Keratinocyte (primary cell): ENCODE results near the gene IL37. TPM values are rescaled to one million over a fixed set of nuclear protein-coding genes. Genes with fewer than 3 reads are reported as not detected.

ENCODE experiments used
- DNase-seq: peaks from one replicate; pipeline ENCODE4 v3.0.0-alpha.2; 2011; ENCODE audit warnings: low read depth, missing footprints, low spot score
- FAIRE-seq: peaks from 2 replicates; lab custom pipeline; 2011; peaks lifted over from hg19 to GRCh38; lab: Jason Lieb, UNC
- H2AFZ ChIP-seq: 2 replicates; pipeline ENCODE4 v1.6.0; 2012; ENCODE audit warnings: low read length, control low read depth, inconsistent platforms; ENCODE audit not compliant: control insufficient read depth
- H3K27ac ChIP-seq: 2 replicates; pipeline ENCODE4 v1.5.1; 2011; ENCODE audit warnings: low read length; ENCODE audit not compliant: control insufficient read depth, insufficient read depth
- H3K27me3 ChIP-seq: 3 replicates; pipeline ENCODE4 v1.6.0; 2011; ENCODE audit warnings: low read length; ENCODE audit not compliant: control insufficient read depth, insufficient read depth; ENCODE audit errors: extremely low read depth
- H3K36me3 ChIP-seq, 2 experiments: 2 replicates in 1 of 2; 3 replicates in 1 of 2; pipeline ENCODE4 v1.5.1; 2011; ENCODE audit warnings: low read length in 2 of 2, mild to moderate bottlenecking in 1 of 2; ENCODE audit not compliant: control insufficient read depth in 2 of 2, insufficient read depth in 2 of 2; ENCODE audit errors: extremely low read depth in 1 of 2
- H3K4me1 ChIP-seq: 3 replicates; pipeline ENCODE4 v1.5.1; 2011; ENCODE audit warnings: low read length; ENCODE audit not compliant: control insufficient read depth, insufficient read depth; ENCODE audit errors: extremely low read depth
- H3K4me2 ChIP-seq: 3 replicates; pipeline ENCODE4 v1.6.0; 2011; ENCODE audit warnings: low read depth, low read length; ENCODE audit not compliant: control insufficient read depth, insufficient read depth; ENCODE audit errors: extremely low read depth
- H3K4me3 ChIP-seq, 3 experiments: fragments of 200-600 bp in 1 of 3; sonication (generic) in 1 of 3; 2 replicates in 2 of 3; 3 replicates in 1 of 3; pipeline ENCODE4 v1.5.1; 2011 to 2016; ENCODE audit warnings: low read length in 3 of 3, mild to moderate bottlenecking in 3 of 3, control low read depth in 2 of 3, inconsistent platforms in 1 of 3, low read depth in 1 of 3, mixed read lengths in 1 of 3, mixed run types in 1 of 3, moderate library complexity in 1 of 3; ENCODE audit not compliant: control insufficient read depth in 2 of 3, insufficient read depth in 2 of 3; ENCODE audit errors: extremely low read depth in 1 of 3
- H3K79me2 ChIP-seq: 2 replicates; pipeline ENCODE4 v1.6.0; 2012; ENCODE audit warnings: low read length; ENCODE audit not compliant: control insufficient read depth, insufficient read depth
- H3K9ac ChIP-seq: 3 replicates; pipeline ENCODE4 v1.6.0; 2011; ENCODE audit warnings: low read length; ENCODE audit not compliant: control insufficient read depth, insufficient read depth; ENCODE audit errors: extremely low read depth
- H3K9me1 ChIP-seq: 3 replicates; pipeline ENCODE4 v1.6.0; 2011; ENCODE audit warnings: low read length; ENCODE audit not compliant: control insufficient read depth, insufficient read depth; ENCODE audit errors: extremely low read depth
- H3K9me3 ChIP-seq: 2 replicates; pipeline ENCODE4 v1.5.1; 2012; ENCODE audit warnings: low read depth, low read length; ENCODE audit not compliant: control insufficient read depth
- H4K20me1 ChIP-seq: 3 replicates; pipeline ENCODE4 v1.6.0; 2011; ENCODE audit warnings: low read length; ENCODE audit not compliant: control insufficient read depth, insufficient read depth; ENCODE audit errors: extremely low read depth
- CTCF ChIP-seq, 3 experiments: IDR thresholded peaks in 1 of 3; conservative IDR thresholded peaks in 1 of 3; optimal IDR thresholded peaks in 1 of 3; 2 replicates in 2 of 3; 3 replicates in 1 of 3; pipeline versions ENCODE3 to v1.5.1; 2011; ENCODE audit warnings: low read length in 3 of 3, mild to moderate bottlenecking in 3 of 3, moderate library complexity in 2 of 3, control low read depth in 1 of 3, inconsistent platforms in 1 of 3; ENCODE audit not compliant: insufficient read depth in 2 of 3; ENCODE audit errors: extremely low read depth in 1 of 3
- EZH2 ChIP-seq: IDR thresholded peaks from one replicate; pipeline ENCODE4 v1.6.1; 2012; ENCODE audit warnings: inconsistent platforms, mild to moderate bottlenecking, low read length, moderate library complexity
- dilution Hi-C: fragments of 300-500 bp; cut with MboI; formaldehyde crosslinking; loops from one replicate; pipeline ENCODE4 v1.7.0; 2020; ENCODE audit warnings: low sequenced_read_pairs; ENCODE audit not compliant: extremely low pct_ligation_motif_present
- polyA plus RNA-seq, 5 experiments: library from polyadenylated mRNA; depleted of rRNA in 3 of 5; stranded (reverse) in 3 of 5; stranded (forward) in 1 of 5; unstranded in 1 of 5; fragments of >200 nt; gene quantifications; 1 replicate in 1 of 5; 2 replicates in 3 of 5; 3 replicates in 1 of 5; pipeline versions ENCODE4 v1.2.1 to v1.2.3, GENCODE V29; 2011 to 2012; ENCODE audit warnings: missing spikeins in 2 of 5, low read depth in 1 of 5, low replicate concordance in 1 of 5

IL37 gene
- polyA plus RNA-seq, 1 donor (not counting 4 experiments of a cell fraction or from before 2014, with no cell fraction given) = 0.63 TPM

- dilution Hi-C loops = no loop called here
- no peak for TF ChIP-seq CTCF (optimal IDR thresholded peaks at IDR 0.05 in 1 of 3, IDR thresholded peaks at IDR 0.05 in 1 of 3, conservative IDR thresholded peaks at IDR 0.05 in 1 of 3; ENCODE audit: extremely low read depth in 1 of 3, insufficient read depth in 2 of 3, low read length in 3 of 3)
- no peak for TF ChIP-seq EZH2
- H3K9me1 ChIP-seq = no peaks in the 10 kb centered on the region
These were observed 44.7 kb upstream of the IL37 start for GRCh38 chr2:112866128-112866835.

DNA sequence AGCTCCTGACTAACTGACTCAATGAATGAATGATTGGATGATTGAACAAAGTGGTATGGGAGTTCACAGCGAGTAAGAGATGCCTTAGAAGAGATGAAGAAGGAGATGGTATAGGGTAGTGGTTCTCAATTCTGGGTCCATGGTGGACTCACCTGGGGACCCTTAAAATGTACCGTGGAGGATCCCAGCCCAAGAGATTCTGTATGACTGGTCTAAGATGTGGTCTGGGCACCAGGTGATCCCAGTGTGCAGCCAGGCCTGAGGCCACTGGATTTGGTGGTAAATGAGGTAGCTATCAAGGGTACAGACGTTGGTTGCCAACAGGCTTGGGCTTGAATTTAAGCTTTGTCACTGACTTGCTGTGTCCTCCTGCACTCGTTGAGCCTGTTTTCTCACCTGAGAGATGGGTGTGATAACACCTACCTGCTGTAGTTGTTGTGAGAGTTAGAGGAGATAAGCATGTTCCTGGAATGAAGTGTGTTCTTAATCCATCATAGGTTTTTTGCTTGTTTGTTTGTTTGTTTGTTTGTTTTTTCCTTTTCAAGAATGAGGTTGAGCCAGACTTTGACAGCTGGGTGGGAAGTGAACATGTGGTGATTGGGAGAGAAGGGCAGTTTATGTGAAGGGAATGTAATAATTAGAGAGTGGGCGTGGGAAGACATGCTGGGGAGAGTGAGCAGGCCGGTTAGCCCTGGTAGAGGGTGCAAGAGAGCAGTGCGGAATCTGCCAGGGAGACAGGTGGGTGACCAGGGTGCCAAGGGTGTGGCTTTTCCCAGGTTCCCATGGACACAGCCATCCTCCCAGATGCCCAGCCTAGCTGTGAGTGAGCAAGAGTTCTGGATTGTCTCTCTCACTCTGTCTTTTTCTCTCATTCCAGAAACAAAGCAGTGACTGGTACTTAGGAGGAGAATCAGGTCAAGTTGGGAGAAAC lies 43.0 kb upstream of the IL37 start:
- Histone ChIP-seq H3K9me1 (no peaks in the 10 kb centered on the region), H3K79me2 (no peaks in the 10 kb centered on the region), H3K27ac (peak overlapping the region; percentile 90), H3K4me3 (no peak overlapping the region), H3K9ac (peak overlapping the region; percentile 36), H3K27me3 (no peaks in the 10 kb centered on the region), H3K4me2 (peak overlapping the region; percentile 82), H3K4me1 (peaks cover 40% of the 10 kb centered on the region), H3K36me3 (no peaks in the 10 kb centered on the region), H2AFZ (no peak overlapping the region), H3K9me3 (peaks cover 2% of the 10 kb centered on the region), H4K20me1 (no peaks in the 10 kb centered on the region)
- dilution Hi-C loops = no loop called here
- peak; percentile 73 for DNase-seq
- peak; percentile 90 for FAIRE-seq
- TF ChIP-seq CTCF (optimal IDR thresholded peaks at IDR 0.05 in 1 of 3, IDR thresholded peaks at IDR 0.05 in 1 of 3, conservative IDR thresholded peaks at IDR 0.05 in 1 of 3; ENCODE audit: extremely low read depth in 1 of 3, insufficient read depth in 2 of 3, low read length in 3 of 3) (peak; percentile 31 to 60 (median 60)), EZH2 (no peak)

More at GRCh38 chr2:112866128-112866835, 44.7 kb upstream of the IL37 start:
- Histone ChIP-seq H3K9me3 (peaks cover 2% of the 10 kb centered on the region), H3K36me3 (no peaks in the 10 kb centered on the region), H3K4me2 (no peak overlapping the region), H3K4me1 (peaks cover 40% of the 10 kb centered on the region), H3K79me2 (no peaks in the 10 kb centered on the region), H3K4me3 (no peak overlapping the region), H3K27me3 (no peaks in the 10 kb centered on the region), H3K27ac (no peak overlapping the region), H4K20me1 (no peaks in the 10 kb centered on the region), H2AFZ (no peak overlapping the region), H3K9ac (no peak overlapping the region)
- DNase-seq = no peak
- no peak for FAIRE-seq
